Putamen (tissue), 1 donor: ENCODE data around the gene NCKAP1.
A peak's percentile ranks its signal among the peaks of the same experiment; 100 is the strongest.

Experiments used
- DNase-seq: peaks from one replicate; pipeline ENCODE4 v3.0.0-alpha.2; 2016; ENCODE audit warnings: low spot score

The NCKAP1 gene

DNA sequence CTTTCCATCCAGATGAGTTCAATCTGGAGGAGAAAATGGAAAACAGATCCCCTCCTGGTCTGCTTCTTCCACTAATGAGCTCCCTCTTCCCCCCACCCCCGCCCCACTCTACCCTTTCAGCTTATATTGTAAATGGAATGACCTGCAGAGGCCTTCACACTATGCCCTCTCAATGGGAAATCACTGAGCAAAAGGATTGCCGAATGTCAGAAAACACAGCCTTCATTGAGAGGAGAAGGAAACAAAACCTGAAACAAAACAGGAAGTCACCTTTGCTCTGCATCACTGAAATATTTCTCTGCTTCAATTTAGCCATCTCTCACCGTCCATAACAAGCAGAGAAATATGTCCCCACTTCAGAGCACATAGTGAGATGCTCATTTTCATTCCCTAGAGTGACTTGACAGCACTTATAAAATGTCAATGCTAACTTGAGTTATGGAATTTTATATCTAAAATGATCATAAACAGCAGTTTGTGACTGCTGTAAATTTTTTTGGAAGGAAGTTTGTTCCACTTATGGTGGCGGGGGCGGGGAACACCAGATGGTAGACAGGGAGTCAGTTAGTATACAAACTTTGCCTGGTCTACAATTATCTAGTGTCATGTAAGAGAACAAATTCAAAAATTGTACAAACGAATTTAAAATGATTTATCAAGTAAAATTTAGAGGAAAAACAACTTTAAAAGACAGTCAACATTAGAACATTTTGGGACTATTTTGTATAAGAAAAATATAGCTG is 170.0 kb downstream of the NCKAP1 start:
- DNase-seq, result no peak

DNA sequence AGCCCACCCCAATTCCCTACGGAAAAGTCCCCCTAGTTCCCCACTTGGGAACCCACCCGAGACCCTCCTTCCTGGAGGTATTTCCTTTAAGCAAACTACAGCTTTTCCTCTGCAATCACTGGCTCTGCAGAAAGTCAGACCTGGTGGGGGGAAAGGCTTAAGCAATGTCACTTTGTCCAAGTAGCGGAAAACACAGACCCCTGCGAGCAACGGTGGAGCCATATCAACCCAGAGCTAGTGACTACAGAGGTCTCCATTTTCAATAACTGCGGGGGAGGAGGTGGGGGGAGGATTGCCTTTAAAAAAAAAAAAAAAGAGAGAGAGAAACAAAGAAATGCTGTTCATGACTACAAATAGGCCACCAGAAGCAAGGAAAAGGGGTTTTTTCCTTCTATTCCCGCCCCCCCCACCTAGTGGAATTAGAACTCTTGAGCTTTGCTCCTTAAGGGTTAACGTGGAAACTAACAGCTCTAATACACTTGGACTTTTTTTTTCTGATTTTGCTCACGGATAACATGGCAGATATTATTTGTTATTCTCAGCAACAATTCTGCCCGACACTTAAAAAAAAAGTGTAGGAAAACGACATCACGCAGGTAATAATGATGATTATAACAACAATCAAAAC is 170.7 kb downstream of the NCKAP1 start:
- no peak for DNase-seq

DNA sequence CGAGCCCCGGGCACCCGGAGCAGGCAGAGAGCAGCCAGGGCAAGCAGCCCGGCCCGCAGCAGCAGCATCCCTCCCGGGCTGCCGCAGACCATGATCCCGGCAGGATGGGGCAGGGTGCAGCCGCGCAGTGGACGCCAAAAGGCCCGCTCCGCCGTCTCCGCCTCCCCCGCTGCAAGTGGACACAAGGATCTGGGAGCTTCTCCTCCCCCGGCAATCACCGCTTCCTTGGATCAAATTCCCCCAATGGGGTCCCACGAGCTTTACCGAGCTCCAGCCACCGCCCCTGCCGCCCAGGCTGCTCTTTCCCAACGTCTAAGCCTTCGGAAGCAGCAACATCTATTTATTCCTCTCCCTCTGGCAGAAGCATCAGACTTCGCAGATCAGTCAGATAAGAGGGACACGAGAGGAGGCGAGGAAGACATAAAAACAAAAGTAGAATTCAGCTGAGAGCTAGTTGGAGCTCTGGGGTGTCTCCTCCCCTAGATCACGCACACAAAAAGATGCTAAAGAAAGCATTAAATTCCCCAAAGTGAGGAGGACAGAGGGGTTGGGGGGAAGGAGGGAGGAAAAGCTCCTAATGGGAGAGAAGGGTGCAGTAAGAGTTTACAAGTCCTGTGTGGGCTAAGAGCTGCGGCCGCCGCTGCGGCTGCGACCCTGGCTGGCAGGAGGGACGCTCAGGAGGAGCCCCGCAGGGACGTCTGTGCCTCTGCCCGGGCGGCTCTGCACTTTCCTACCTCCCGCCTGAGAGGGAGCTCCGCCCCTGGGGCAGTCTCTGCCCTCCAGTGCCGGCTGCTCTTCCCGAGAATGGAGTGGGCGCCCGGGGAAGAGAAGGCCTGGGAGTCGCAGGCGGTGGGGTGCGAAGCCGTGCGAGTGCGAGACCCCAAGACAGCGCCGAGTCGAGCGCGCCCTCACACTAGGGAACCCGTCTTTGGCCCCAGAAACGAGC is 171.5 kb downstream of the NCKAP1 start, which contains the start of gene FRZB:
Gene FRZB (minus strand): TSS at position 177 of the 946 bp plus-strand sequence. CDS start 85 bp downstream, at position 92.
- peak; percentile 16 for DNase-seq

DNA sequence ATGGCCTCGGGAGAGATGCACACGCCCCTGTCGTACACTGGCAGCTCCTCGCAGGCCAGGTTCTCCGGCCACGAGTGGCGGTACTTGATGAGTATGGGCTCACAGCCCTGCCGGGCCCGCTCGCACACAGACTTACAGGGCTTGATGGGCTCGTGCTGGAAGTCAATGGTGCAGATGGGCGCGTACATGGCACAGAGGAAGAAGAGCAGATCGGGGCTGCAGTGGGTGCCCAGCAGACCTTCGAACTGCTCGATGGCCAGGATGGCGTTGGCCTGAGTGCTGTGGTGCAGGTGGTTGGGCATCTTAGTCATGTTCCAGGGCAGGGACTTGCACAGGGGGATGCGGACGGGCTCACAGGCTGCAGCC is 172.2 kb downstream of the NCKAP1 start:
- no peak for DNase-seq

DNA sequence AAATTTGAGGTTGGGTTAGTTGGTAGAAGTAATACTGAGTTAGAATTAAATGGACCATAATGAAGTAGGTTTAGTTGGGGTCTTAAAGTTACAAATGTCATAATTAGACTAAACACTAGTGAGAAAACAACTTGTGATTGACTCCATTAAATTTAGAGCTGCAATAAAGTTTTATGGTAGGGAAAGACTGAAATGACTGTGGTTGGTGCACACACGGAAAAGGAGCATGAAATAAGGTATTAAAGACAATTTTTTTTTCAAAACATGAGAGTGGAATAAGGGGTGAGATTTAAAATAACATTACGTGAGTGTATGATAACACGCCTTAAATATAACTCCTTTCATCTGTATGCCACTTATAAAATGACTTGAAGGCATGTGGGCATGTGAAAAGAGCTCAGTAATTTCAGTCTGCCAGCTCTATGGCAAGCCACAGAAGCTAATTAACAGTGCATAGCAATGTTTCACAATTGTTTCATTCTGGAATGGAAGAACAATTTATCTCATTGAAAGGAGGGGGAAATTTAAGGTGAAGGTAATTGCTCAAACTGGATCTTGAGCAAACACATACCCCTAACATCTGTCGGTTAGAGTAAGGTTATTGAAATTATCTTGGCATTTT is 173.2 kb downstream of the NCKAP1 start:
- DNase-seq, result peak; percentile 47

DNA sequence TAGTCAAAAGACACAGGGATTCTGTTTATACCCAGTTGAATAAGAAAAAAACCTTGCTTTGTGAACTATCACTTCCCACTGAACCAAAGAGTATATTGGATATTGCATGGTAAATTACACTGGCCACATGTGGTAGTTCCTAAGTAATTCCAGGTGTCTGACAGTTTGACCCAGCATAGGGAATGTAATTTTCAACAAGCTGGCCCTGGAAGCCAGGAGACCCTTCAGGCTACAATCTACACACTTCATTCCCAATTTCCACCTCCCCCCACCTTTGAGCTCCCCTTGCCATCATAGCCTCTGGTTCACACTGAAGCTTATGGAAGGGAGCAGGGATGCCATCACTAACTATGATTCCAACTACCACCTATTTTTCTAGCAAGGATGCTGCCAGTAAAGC is 174.6 kb downstream of the NCKAP1 start:
- no peak for DNase-seq

DNA sequence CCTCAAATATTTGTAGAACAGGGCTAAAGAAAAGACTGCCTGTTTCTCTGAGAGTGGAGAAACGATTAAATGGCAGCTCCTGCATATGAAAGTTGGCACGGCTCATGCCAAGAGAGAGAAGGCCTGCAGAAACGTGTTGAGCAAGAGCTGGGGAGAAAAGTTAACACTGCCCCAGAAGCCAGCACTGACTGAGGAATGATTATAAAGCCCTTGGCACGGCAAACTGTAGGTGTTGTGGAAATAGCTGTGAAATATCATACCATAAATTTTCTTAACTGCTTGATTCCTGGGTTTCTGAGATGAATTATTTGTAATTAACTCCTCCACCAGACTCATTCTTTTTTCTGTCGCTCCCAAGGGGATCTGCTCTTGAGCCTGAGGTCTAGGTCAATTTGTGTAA is 176.2 kb downstream of the NCKAP1 start:
- no peak for DNase-seq

DNA sequence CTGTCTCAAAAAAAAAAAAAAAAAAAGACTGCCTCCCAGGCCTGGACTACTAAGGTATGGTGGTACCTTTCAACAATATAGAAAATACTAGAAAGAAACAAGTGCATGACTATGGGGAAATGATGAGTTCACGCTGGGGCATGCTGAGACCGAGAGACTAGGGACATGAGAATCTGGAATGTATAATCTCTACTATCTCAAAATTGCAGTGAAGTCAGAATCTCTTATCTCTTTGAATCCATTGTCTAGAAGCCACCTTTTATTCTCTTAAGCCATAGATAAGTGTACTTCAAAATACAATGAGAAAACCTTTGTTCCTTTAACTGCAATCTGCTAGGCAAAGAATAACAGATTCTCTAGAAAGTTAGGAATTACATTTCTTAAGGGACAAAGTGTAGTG is 177.4 kb downstream of the NCKAP1 start:
- DNase-seq, result no peak
